Uterus (tissue), 2 donors: ENCODE measurements around the gene ACTL10.

Source experiments
- POLR2A ChIP-seq, 2 donors: fragments of 450-650 bp; IDR thresholded peaks; one replicate each; pipeline ENCODE4 v1.6.1; 2016; ENCODE audit warnings: antibody characterized with exemption in 2 of 2, mild to moderate bottlenecking in 1 of 2, moderate library complexity in 1 of 2
- TF ChIP-seq, protein P1 (sequence below), 4 experiments: fragments of 200-600 bp in 2 of 4; fragments of 450-650 bp in 2 of 4; sonication (generic) in 2 of 4; IDR thresholded peaks; one replicate each; pipeline ENCODE4 v1.5.1; 2016 to 2019; ENCODE audit warnings: antibody characterized with exemption in 4 of 4, mild to moderate bottlenecking in 2 of 4, moderate library complexity in 1 of 4

DNA sequence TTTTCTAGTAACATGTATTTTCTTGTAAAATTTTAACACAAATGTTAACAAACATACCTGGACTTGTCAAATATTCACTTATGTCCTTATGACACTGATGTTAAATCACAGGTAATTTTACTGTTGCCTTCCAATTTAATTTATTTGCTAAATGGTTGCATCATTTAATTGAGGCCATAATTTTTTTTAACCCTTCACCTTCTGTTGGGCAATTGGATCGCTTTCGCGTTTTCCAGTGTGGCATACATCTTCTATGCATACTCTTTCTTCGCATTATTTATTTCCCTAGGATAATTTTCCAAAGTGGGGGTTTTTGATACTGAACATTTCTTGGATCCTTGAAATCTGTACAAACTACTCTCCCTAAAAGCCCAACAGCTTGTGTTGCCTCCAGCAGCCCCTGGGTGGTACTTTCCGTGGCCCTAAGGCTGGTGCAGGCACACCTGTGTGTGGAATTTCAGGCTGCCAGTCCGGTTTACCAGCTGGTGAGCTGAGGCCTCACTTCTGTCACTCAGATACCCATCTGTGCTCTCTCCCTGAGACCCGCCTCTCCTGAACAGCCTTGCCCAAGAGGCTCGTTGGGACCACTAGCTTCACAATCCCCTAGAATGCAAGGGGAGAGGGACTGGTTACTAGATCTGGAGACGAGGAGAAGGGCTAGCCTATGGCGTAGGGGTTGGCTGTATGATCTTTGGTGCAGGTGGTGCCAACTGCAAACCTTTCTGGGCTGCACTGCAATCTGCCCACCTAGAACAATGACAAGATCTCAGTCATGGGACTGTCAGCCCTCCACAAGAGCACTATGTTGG, 15.8 kb upstream of the ACTL10 start:
- TF ChIP-seq, protein P1, sequence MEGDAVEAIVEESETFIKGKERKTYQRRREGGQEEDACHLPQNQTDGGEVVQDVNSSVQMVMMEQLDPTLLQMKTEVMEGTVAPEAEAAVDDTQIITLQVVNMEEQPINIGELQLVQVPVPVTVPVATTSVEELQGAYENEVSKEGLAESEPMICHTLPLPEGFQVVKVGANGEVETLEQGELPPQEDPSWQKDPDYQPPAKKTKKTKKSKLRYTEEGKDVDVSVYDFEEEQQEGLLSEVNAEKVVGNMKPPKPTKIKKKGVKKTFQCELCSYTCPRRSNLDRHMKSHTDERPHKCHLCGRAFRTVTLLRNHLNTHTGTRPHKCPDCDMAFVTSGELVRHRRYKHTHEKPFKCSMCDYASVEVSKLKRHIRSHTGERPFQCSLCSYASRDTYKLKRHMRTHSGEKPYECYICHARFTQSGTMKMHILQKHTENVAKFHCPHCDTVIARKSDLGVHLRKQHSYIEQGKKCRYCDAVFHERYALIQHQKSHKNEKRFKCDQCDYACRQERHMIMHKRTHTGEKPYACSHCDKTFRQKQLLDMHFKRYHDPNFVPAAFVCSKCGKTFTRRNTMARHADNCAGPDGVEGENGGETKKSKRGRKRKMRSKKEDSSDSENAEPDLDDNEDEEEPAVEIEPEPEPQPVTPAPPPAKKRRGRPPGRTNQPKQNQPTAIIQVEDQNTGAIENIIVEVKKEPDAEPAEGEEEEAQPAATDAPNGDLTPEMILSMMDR (IDR thresholded peaks at IDR 0.05) = no peak
- TF ChIP-seq POLR2A (IDR thresholded peaks at IDR 0.05) = no peak
